Trophoblast cell (in vitro differentiated cells and primary cell): ENCODE measurements around the gene DAZ3. TPM values are rescaled to one million over a fixed set of nuclear protein-coding genes. Genes with fewer than 3 reads are reported as not detected.
"Not testable (repeated sequence)": the region's sequence is repeated elsewhere in the genome, so short reads cannot be mapped to it uniquely, and the experiment has no call there.

Experiments
- DNase-seq, 2 donors: peaks; one replicate each; pipeline ENCODE4 v3.0.0-alpha.2; 2016
- H2AFZ ChIP-seq: 2 replicates; pipeline ENCODE4 v1.6.1; 2013; ENCODE audit warnings: low read length, moderate library complexity, mild to moderate bottlenecking; ENCODE audit not compliant: insufficient read depth, poor library complexity
- H2AK5ac ChIP-seq: 2 replicates; pipeline ENCODE4 v1.6.1; 2013; ENCODE audit warnings: mild to moderate bottlenecking, low read length
- H2BK120ac ChIP-seq: 2 replicates; pipeline ENCODE4 v1.6.1; 2013; ENCODE audit warnings: low read length, mild to moderate bottlenecking, moderate library complexity; ENCODE audit not compliant: insufficient read depth, poor library complexity
- H2BK12ac ChIP-seq: 2 replicates; pipeline ENCODE4 v1.6.1; 2013; ENCODE audit warnings: mild to moderate bottlenecking, low read length, moderate library complexity
- H2BK5ac ChIP-seq: 2 replicates; pipeline ENCODE4 v1.6.1; 2013; ENCODE audit warnings: low read length, low read depth, moderate library complexity, mild to moderate bottlenecking; ENCODE audit not compliant: poor library complexity
- H3K14ac ChIP-seq: 2 replicates; pipeline ENCODE4 v1.6.1; 2013; ENCODE audit warnings: mild to moderate bottlenecking, low read length
- H3K18ac ChIP-seq: 2 replicates; pipeline ENCODE4 v1.6.1; 2013; ENCODE audit warnings: mild to moderate bottlenecking, low read length
- H3K23ac ChIP-seq: 2 replicates; pipeline ENCODE4 v1.6.1; 2013; ENCODE audit warnings: low read length
- H3K27ac ChIP-seq: 2 replicates; pipeline ENCODE4 v1.5.1; 2013; ENCODE audit warnings: low read depth, mild to moderate bottlenecking, inconsistent platforms, low read length, moderate library complexity
- H3K27me3 ChIP-seq: 2 replicates; pipeline ENCODE4 v1.6.1; 2013; ENCODE audit warnings: inconsistent platforms, mild to moderate bottlenecking, low read length, moderate library complexity; ENCODE audit not compliant: insufficient read depth
- H3K36me3 ChIP-seq, 2 experiments: 1 replicate in 1 of 2; 2 replicates in 1 of 2; pipeline ENCODE4 v1.6.1; 2013; ENCODE audit warnings: low read length in 2 of 2, mild to moderate bottlenecking in 2 of 2, moderate library complexity in 1 of 2; ENCODE audit not compliant: insufficient read depth in 2 of 2, control insufficient read depth in 1 of 2
- H3K4ac ChIP-seq: 2 replicates; pipeline ENCODE4 v1.6.1; 2013; ENCODE audit warnings: low read depth, mild to moderate bottlenecking, low read length, moderate library complexity
- H3K4me1 ChIP-seq, 2 experiments: 1 replicate in 1 of 2; 2 replicates in 1 of 2; pipeline ENCODE4 v1.6.1; 2013; ENCODE audit warnings: low read length in 2 of 2, mild to moderate bottlenecking in 2 of 2, moderate library complexity in 1 of 2; ENCODE audit not compliant: insufficient read depth in 2 of 2, control insufficient read depth in 1 of 2
- H3K4me2 ChIP-seq: 2 replicates; pipeline ENCODE4 v1.6.1; 2013; ENCODE audit warnings: inconsistent platforms, mild to moderate bottlenecking, low read length, moderate library complexity
- H3K4me3 ChIP-seq: 2 replicates; pipeline ENCODE4 v1.5.1; 2013; ENCODE audit warnings: mild to moderate bottlenecking, low read depth, low read length, inconsistent platforms
- H3K79me1 ChIP-seq: one replicate; pipeline ENCODE4 v1.6.1; 2013; ENCODE audit warnings: low read length
- H3K79me2 ChIP-seq: 2 replicates; pipeline ENCODE4 v1.6.1; 2013; ENCODE audit warnings: low read length, mild to moderate bottlenecking; ENCODE audit not compliant: control insufficient read depth, insufficient read depth, poor library complexity
- H3K9ac ChIP-seq: 2 replicates; pipeline ENCODE4 v1.6.1; 2013; ENCODE audit warnings: mild to moderate bottlenecking, low read length
- H3K9me3 ChIP-seq: 2 replicates; pipeline ENCODE4 v1.6.1; 2013; ENCODE audit warnings: low read depth, mild to moderate bottlenecking, control low read depth, inconsistent platforms, low read length; ENCODE audit not compliant: insufficient read depth
- H4K12ac ChIP-seq: 2 replicates; pipeline ENCODE4 v1.6.1; 2013; ENCODE audit warnings: low read depth, mild to moderate bottlenecking, low read length, moderate library complexity
- H4K8ac ChIP-seq: 2 replicates; pipeline ENCODE4 v1.6.1; 2013; ENCODE audit warnings: low read depth, mild to moderate bottlenecking, low read length, moderate library complexity
- H4K91ac ChIP-seq: one replicate; pipeline ENCODE4 v1.6.1; 2013; ENCODE audit warnings: low read depth, mild to moderate bottlenecking, low read length, moderate library complexity
- WGBS: extraction: QIAGEN DNeasy Blood & Tissue Kit; methylation state at CpG from one replicate; pipeline ENCODE4 v1.1.7; 2013; ENCODE audit warnings: missing lambda C conversion rate; ENCODE audit not compliant: insufficient read length, insufficient coverage; ENCODE audit errors: extremely low coverage; 5-methylcytosine and 5-hydroxymethylcytosine counted together
- polyA plus RNA-seq: library from polyadenylated mRNA; stranded (reverse); fragments of 200-250 nt; gene quantifications from 2 replicates; pipeline ENCODE4 v1.2.3, GENCODE V29; 2013

Gene DAZ3
- polyA plus RNA-seq, result not detected in 2 replicates

GRCh38 chrY:24813293-24813692, at the start of gene DAZ3:
DAZ3 (minus strand) TSS chrY:24813393; CDS start chrY:24813185, 208 bp downstream.
- H2BK12ac ChIP-seq, H2AFZ ChIP-seq: not testable (repeated sequence)

GRCh38 chrY:24833619-24834018, 20.4 kb upstream of the DAZ3 start, which contains the start of gene DAZ4:
DAZ4 (plus strand) TSS chrY:24833919; CDS start chrY:24834127, 208 bp downstream.
- not testable (repeated sequence) for DNase-seq, H3K4ac ChIP-seq, H2AFZ ChIP-seq, H2BK12ac ChIP-seq, H3K18ac ChIP-seq, H3K23ac ChIP-seq, H3K9me3 ChIP-seq, H3K4me1 ChIP-seq, H2AK5ac ChIP-seq, H3K79me2 ChIP-seq, H3K27me3 ChIP-seq, H3K4me2 ChIP-seq, H4K12ac ChIP-seq, H4K8ac ChIP-seq, H3K79me1 ChIP-seq, H2BK120ac ChIP-seq, H3K4me3 ChIP-seq, H3K36me3 ChIP-seq, H4K91ac ChIP-seq, H3K27ac ChIP-seq, H3K9ac ChIP-seq, H3K14ac ChIP-seq, H2BK5ac ChIP-seq
- no CpG with 5 or more reads among the region's 23 CpGs for WGBS

More at GRCh38 chrY:24813293-24813692, at the start of gene DAZ3:
- not testable (repeated sequence) for H3K18ac ChIP-seq, H4K91ac ChIP-seq, H2BK5ac ChIP-seq, DNase-seq, H4K8ac ChIP-seq, H3K4me3 ChIP-seq, H3K14ac ChIP-seq, H2AK5ac ChIP-seq, H3K27ac ChIP-seq, H4K12ac ChIP-seq, H2BK120ac ChIP-seq, H3K79me2 ChIP-seq, H3K9me3 ChIP-seq, H3K9ac ChIP-seq, H3K36me3 ChIP-seq, H3K27me3 ChIP-seq, H3K79me1 ChIP-seq, H3K4me1 ChIP-seq, H3K4me2 ChIP-seq, H3K4ac ChIP-seq, H3K23ac ChIP-seq
- WGBS, result no CpG with 5 or more reads among the region's 23 CpGs

- not testable (repeated sequence) for H2BK120ac ChIP-seq, H3K4ac ChIP-seq, H3K27ac ChIP-seq, H3K79me1 ChIP-seq, H4K91ac ChIP-seq, H3K4me1 ChIP-seq, H3K18ac ChIP-seq, H3K27me3 ChIP-seq, H3K14ac ChIP-seq, H2AK5ac ChIP-seq, H4K8ac ChIP-seq, H4K12ac ChIP-seq, H3K4me2 ChIP-seq, H3K4me3 ChIP-seq, H2BK12ac ChIP-seq, H3K23ac ChIP-seq, DNase-seq, H3K9me3 ChIP-seq, H3K79me2 ChIP-seq, H2BK5ac ChIP-seq, H3K36me3 ChIP-seq, H2AFZ ChIP-seq, H3K9ac ChIP-seq
- WGBS, result no CpG with 5 or more reads among the region's 4 CpGs
Measured at GRCh38 chrY:24825069-24825468, 11.9 kb upstream of the DAZ3 start.

GRCh38 chrY:24824184-24824879, 11.1 kb upstream of the DAZ3 start:
- not testable (repeated sequence) for H3K27ac ChIP-seq, H2BK12ac ChIP-seq, H2BK5ac ChIP-seq, H3K23ac ChIP-seq, H3K14ac ChIP-seq, H3K9ac ChIP-seq, H2AK5ac ChIP-seq, H4K12ac ChIP-seq, H3K4me3 ChIP-seq, H2AFZ ChIP-seq, H4K8ac ChIP-seq, H3K27me3 ChIP-seq, H4K91ac ChIP-seq, H3K36me3 ChIP-seq, DNase-seq, H3K4me2 ChIP-seq, H3K18ac ChIP-seq, H3K4ac ChIP-seq, H3K4me1 ChIP-seq, H3K9me3 ChIP-seq, H3K79me1 ChIP-seq, H3K79me2 ChIP-seq, H2BK120ac ChIP-seq
- WGBS, result no CpG with 5 or more reads among the region's 4 CpGs
